ENCODE results near the gene ERP44.
"Not testable (repeated sequence)": the region's sequence is repeated elsewhere in the genome, so short reads cannot be mapped to it uniquely, and the experiment has no call there.

ERP44 gene

GRCh38 chr9:100019541-100019940 lies 79.3 kb downstream of the ERP44 start:
- no peak for FAIRE-seq

GRCh38 chr9:100014846-100015245 lies 84.0 kb downstream of the ERP44 start:
- DNase-seq (ENCODE audit: insufficient read length, low spot score) (no peak), FAIRE-seq (no peak)

More at GRCh38 chr9:100019541-100019940, 79.3 kb downstream of the ERP44 start:
- DNase-seq (ENCODE audit: insufficient read length, low spot score) = no peak

DNA sequence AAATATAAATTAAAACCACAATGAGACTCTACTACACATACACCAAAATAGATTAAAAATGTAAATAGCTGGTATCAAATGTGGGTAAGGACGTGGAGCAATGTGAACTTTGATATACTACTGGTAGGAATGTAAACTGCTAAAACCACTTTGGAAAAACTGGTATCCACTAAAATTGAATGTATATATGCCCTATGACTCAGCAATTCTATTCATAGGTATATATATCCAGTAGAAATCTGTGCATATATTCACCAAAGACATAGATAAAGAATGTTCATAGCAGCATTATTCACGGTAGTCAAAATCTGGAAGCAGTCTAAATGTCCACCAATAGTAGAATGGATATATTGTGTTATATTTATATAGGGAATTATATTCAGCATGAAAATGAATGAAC lies 85.2 kb downstream of the ERP44 start:
- FAIRE-seq (no peak), DNase-seq (ENCODE audit: insufficient read length, low spot score) (no peak)

GRCh38 chr9:100012279-100012678 lies 86.5 kb downstream of the ERP44 start:
- DNase-seq (ENCODE audit: insufficient read length, low spot score) = no peak
- no peak for FAIRE-seq

DNA sequence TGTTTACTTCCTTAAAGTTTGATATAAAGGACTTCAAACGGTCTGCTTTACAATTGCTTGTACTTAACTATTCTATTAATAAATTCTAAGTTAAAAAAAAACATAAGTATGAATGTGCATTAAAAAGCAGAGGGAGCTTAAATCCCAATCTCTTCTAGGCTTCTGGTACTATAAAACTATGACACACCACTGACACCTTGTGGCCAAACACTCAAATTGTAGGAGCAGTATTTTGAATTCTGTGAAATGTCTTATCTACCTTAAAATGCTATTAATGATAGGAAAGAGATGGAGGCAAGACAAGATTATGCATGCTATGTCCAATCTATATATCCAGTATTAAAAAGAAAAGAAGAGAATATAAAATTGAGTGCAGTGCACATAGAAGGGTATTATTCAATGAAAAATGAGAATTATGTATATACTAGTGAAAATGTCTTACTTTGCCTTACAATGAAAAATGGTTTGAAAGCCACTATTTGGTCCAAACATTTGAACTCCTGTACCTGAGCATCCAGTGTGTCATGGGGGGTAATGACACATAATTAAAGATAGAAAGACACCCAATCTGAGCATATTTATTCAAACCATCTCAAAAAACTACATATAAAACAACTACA lies 87.6 kb downstream of the ERP44 start:
- FAIRE-seq (no peak), DNase-seq (ENCODE audit: insufficient read length, low spot score) (peak; percentile 22)

GRCh38 chr9:99999797-100000196 lies 99.0 kb downstream of the ERP44 start:
- FAIRE-seq (no peak), DNase-seq (ENCODE audit: insufficient read length, low spot score) (no peak)

DNA sequence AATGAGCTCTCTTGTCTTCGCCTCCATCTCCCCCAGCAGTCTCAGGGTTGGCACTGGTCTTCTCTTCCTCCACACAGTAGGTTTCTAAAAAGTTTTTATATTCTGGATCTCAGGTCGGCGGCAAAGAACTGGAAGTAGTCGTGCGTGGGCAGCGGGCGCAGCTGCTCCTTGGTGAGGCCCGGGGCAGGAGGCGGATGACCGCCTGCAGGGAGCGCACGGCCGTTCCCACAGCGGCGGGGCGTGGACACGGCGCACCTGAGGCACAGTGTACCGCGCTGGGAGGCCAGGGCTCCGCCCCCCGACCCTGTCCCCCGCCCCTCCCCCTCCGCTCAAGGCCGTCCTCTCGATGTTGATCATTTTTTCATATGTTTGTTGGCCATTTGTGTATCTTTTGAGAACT lies 99.9 kb downstream of the ERP44 start:
- FAIRE-seq (no peak), DNase-seq (ENCODE audit: insufficient read length, low spot score) (no peak)

- DNase-seq (ENCODE audit: insufficient read length, low spot score) = no peak
- FAIRE-seq = no peak
Observed at GRCh38 chr9:99998266-99998665, 100.5 kb downstream of the ERP44 start.

DNA sequence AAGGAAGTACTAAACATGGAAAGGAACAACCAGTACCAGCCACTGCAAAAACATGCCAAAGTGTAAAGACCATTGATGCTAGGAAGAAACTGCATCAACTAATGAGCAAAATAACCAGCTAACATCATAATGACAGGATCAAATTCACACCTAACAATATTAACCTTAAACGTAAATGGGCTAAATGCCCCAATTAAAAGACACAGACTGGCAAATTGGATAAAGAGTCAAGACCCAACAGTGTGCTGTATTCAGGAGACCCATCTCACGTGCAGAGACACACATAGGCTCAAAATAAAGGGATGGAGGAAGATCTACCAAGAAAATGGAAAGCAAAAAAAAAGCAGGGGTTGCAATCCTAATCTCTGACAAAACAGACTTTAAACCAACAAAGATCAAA lies 108.3 kb downstream of the ERP44 start:
- not testable (repeated sequence) for DNase-seq (ENCODE audit: insufficient read length, low spot score); FAIRE-seq

DNA sequence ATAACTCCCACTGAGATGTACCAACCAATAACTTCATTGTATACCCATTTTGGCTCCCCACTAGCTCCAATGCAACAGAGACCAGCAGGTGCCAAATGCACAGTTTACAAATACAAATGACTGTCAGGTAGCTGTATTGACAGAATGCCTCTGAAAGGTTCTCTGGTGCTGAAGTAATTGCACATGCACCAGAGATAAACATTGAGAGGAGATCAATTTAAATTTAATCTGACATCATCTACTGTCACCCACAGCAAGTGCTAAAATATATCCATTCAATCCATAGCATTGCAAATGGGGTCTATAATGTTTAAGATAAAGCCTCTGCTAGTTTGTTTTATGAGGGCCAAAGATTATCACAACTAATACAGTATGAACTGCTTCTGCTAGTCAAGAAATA lies 112.2 kb downstream of the ERP44 start:
- DNase-seq (ENCODE audit: insufficient read length, low spot score) = no peak
- FAIRE-seq = no peak

- DNase-seq (ENCODE audit: insufficient read length, low spot score) = no peak
- no peak for FAIRE-seq
Observed at GRCh38 chr9:99980598-99980997, 118.2 kb downstream of the ERP44 start.

DNA sequence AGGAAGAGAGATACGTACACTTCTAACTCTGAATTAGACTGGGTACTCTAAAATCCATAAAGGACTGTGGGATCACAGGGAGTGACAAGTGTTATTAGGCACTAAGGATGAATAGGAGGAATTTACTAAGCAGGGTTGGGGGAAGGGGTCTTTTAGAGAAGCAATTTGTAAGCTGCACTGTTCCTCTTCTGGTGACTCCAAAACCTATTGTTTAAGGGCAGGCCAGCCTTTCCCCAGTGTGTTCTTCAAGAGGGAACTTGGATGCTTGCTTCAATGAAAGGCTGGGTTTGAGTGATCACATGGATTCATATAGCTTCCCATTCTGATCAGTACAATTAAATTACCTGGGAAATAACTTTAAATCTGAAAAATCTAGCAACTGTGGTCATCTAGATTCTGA lies 120.6 kb downstream of the ERP44 start:
- DNase-seq (ENCODE audit: insufficient read length, low spot score) = no peak
- no peak for FAIRE-seq

GRCh38 chr9:99977033-99977792 lies 121.6 kb downstream of the ERP44 start:
- DNase-seq (ENCODE audit: insufficient read length, low spot score) (no peak), FAIRE-seq (no peak)

- no peak for DNase-seq (ENCODE audit: insufficient read length, low spot score)
Observed at GRCh38 chr9:99973455-99973854, 125.3 kb downstream of the ERP44 start.

DNA sequence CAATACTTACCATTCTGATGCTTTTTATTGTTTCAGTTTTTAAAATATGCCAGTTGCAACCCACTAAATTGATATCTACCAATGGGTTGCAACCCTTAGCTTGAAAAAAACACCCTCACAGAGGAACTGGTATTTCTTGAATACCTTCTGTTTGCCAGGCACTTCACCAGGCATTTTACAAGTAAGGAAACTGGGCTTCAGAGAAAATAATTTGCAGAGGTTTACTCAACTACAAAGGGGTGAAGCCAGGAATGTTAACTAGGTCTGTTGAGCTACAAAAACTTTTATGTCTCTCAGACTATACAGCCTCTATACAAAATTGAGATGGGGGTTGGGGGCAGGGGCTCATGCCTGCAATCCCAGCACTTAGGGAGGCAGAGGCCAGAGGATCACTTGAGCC lies 127.4 kb downstream of the ERP44 start:
- no peak for DNase-seq (ENCODE audit: insufficient read length, low spot score)
- no peak for FAIRE-seq

More at GRCh38 chr9:99973455-99973854, 125.3 kb downstream of the ERP44 start:
- no peak for FAIRE-seq

- FAIRE-seq = no peak
- DNase-seq (ENCODE audit: insufficient read length, low spot score) = no peak
Observed at GRCh38 chr9:99970481-99970880, 128.3 kb downstream of the ERP44 start.

- FAIRE-seq (no peak), DNase-seq (ENCODE audit: insufficient read length, low spot score) (no peak)
Observed at GRCh38 chr9:99967457-99967856, 131.3 kb downstream of the ERP44 start.

- FAIRE-seq (no peak), DNase-seq (ENCODE audit: insufficient read length, low spot score) (peak; percentile 10)
Observed at GRCh38 chr9:99966716-99967115, 132.1 kb downstream of the ERP44 start.

DNA sequence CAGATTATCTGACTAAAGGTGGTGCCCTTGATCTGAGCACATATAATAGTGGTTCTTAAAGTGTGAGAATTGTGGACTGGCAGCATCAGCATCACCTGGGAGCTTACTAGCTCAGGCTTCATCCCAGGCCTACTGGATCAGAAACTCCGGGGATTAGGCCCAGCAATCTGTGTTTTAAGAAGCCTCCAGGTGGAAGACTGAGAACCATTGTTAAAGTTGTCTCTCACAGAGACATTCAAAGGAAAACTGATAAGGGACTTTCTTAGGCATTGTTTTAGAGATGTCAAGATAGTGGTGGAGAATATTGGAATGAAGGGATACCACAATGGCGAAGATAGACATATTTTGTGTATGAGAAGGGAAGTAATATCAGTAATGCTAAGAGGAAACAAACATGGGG lies 132.8 kb downstream of the ERP44 start:
- FAIRE-seq (no peak), DNase-seq (ENCODE audit: insufficient read length, low spot score) (no peak)

DNA sequence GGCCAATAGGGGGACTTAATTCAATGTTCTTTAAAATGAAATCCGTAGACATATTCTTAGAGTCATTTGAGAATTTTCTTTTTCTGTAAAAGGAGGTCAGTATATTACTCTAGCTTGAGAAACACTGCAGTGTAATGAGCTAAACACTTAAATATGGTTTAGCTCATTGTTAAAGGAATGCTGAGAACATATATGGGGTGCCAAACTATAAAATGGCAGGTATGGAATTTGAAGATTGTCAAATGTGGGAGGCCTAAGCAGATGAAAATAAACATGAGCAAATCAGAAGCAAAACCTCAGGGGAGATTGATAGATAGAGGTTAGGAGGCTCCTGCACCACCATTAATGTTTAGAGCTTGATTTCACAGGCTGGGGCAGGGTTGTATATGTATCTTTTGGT lies 134.5 kb downstream of the ERP44 start:
- DNase-seq (ENCODE audit: insufficient read length, low spot score) (no peak), FAIRE-seq (no peak)

DNA sequence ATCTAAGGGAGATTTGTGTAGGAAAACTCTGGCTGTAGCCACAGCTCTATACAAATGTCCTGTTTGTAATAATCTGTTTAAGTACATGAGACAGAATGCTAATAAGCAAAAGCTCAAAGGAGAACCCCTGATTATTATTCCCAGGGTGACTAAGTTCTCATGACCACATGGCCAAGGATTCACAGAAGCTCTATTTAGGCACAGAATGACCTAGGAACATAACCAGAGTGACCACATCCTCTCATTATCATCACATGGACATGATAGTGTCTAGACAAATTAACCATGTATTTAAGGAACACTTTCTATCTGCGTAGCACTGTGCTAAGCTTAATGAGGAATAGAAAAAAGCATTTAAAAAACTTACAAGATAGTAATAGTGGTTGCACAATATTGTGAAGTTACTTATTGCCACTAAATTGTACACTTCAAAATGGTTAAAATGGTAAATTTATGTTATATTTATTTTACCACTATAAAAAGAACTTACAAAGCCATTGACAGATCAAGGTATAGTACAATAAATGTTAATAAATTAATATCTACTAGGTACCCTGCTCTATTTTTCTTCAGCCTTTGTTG lies 136.0 kb downstream of the ERP44 start:
- FAIRE-seq (no peak), DNase-seq (ENCODE audit: insufficient read length, low spot score) (no peak)

GRCh38 chr9:99955606-99956005 lies 143.2 kb downstream of the ERP44 start:
- FAIRE-seq = no peak
- no peak for DNase-seq (ENCODE audit: insufficient read length, low spot score)
